Tibial nerve (tissue), 3 donors: ENCODE results near the gene FCAMR.

Experiments used
- POLR2A ChIP-seq, 2 donors: fragments of 450-650 bp; IDR thresholded peaks; one replicate each; pipeline ENCODE4 v1.6.1; 2017; ENCODE audit warnings: antibody characterized with exemption in 2 of 2, mild to moderate bottlenecking in 2 of 2, moderate library complexity in 2 of 2
- TF ChIP-seq, protein P1 (sequence below), 5 experiments: fragments of 200-600 bp in 3 of 5; fragments of 450-650 bp in 2 of 5; sonication (generic) in 3 of 5; IDR thresholded peaks; one replicate each; pipeline ENCODE4 v1.5.1; 2016 to 2019; ENCODE audit warnings: antibody characterized with exemption in 5 of 5, mild to moderate bottlenecking in 3 of 5, moderate library complexity in 2 of 5

DNA sequence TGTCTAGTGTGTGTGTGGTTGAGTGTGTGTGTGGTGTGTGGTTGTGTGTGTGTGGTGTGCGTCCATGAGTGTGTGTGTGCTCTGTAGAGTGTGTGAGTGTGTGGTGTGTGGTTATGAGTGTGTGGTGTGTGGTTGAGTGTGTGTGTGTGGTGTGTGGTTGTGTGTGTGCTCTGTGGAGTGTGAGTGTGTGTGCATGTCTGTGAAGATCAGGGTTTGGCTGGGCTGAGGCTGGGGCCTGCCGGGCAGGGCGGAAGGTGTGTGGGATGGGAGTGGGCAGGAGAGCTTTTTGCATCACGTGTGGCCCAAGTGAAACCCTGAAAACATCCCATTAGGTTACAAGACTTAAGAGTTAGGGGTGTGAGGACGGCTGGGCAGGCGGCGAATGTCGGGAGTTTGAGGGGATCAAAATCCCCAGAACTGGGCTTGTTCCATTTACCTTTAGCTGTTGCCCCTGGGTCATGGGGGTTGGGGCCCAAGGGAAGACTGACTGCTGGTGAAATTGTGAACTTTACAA is 45.6 kb downstream of the FCAMR start:
- no peak for TF ChIP-seq POLR2A (IDR thresholded peaks at IDR 0.05)
- TF ChIP-seq, protein P1, sequence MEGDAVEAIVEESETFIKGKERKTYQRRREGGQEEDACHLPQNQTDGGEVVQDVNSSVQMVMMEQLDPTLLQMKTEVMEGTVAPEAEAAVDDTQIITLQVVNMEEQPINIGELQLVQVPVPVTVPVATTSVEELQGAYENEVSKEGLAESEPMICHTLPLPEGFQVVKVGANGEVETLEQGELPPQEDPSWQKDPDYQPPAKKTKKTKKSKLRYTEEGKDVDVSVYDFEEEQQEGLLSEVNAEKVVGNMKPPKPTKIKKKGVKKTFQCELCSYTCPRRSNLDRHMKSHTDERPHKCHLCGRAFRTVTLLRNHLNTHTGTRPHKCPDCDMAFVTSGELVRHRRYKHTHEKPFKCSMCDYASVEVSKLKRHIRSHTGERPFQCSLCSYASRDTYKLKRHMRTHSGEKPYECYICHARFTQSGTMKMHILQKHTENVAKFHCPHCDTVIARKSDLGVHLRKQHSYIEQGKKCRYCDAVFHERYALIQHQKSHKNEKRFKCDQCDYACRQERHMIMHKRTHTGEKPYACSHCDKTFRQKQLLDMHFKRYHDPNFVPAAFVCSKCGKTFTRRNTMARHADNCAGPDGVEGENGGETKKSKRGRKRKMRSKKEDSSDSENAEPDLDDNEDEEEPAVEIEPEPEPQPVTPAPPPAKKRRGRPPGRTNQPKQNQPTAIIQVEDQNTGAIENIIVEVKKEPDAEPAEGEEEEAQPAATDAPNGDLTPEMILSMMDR (IDR thresholded peaks at IDR 0.05), result no peak
